Measurements from ENCODE around the gene CDC45. TPM values are rescaled to one million over a fixed set of nuclear protein-coding genes. Genes with fewer than 3 reads are reported as not detected.

CDC45 gene
- total and polyA plus RNA-seq, 12 donors: 0.87 to 7.7 (median 1.4) TPM; not detected in 1

DNA sequence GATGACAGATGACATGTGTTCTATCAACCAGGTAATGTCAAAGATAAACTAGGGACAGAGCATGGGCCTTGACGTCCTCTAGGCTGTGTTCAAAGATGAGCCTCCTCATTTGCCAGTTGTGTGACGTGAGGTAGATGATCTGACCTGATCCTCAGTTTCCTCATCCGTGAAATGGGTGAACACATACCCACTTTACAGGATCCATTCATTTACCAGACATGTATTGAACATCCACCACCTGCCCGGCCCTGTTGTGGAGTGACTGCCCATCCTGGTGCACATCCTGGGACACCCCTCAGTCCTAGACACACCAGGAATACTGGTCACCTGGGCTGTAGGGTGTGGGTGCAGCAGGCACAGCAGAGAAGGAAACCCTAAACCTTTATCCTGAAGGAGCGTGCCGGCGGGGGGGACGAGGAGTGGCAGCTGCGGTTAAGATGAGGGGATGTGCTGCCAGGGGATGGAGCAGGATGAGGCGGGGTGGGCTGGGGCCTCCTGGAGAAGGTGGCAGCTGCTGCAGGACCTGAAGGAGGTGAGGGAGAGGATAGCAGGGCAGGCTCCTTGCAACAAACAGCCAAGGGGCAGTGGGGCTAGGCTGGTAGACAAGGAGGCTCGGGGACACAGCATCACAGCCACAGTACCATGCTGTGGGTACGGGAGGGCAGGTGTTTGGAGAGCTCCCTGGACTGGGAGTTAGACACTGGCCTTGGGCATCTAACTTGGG, 36.1 kb downstream of the CDC45 start:
- no peak for TF ChIP-seq POLR2A (IDR thresholded peaks at IDR 0.05)
- TF ChIP-seq, protein P1, sequence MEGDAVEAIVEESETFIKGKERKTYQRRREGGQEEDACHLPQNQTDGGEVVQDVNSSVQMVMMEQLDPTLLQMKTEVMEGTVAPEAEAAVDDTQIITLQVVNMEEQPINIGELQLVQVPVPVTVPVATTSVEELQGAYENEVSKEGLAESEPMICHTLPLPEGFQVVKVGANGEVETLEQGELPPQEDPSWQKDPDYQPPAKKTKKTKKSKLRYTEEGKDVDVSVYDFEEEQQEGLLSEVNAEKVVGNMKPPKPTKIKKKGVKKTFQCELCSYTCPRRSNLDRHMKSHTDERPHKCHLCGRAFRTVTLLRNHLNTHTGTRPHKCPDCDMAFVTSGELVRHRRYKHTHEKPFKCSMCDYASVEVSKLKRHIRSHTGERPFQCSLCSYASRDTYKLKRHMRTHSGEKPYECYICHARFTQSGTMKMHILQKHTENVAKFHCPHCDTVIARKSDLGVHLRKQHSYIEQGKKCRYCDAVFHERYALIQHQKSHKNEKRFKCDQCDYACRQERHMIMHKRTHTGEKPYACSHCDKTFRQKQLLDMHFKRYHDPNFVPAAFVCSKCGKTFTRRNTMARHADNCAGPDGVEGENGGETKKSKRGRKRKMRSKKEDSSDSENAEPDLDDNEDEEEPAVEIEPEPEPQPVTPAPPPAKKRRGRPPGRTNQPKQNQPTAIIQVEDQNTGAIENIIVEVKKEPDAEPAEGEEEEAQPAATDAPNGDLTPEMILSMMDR (IDR thresholded peaks at IDR 0.05): no peak
- intact Hi-C loops (cut with DNase I): no loop called here
- no peak for DNase-seq
- H3K36me3 ChIP-seq (replicated peaks in 1 of 2): no peaks in the 10 kb centered on the region
- 95 to 96% (median 96%) methylated on average over 12 of the region's 12 CpGs for WGBS, 4 donors
- no peaks in the 10 kb centered on the region for H3K9me3 ChIP-seq (replicated peaks in 1 of 3)
- H3K27ac ChIP-seq: no peak overlapping the region
- H3K4me1 ChIP-seq (replicated peaks in 1 of 2): no peaks in the 10 kb centered on the region
- no peak overlapping the region for H3K4me3 ChIP-seq
- H3K27me3 ChIP-seq: no peaks in the 10 kb centered on the region

DNA sequence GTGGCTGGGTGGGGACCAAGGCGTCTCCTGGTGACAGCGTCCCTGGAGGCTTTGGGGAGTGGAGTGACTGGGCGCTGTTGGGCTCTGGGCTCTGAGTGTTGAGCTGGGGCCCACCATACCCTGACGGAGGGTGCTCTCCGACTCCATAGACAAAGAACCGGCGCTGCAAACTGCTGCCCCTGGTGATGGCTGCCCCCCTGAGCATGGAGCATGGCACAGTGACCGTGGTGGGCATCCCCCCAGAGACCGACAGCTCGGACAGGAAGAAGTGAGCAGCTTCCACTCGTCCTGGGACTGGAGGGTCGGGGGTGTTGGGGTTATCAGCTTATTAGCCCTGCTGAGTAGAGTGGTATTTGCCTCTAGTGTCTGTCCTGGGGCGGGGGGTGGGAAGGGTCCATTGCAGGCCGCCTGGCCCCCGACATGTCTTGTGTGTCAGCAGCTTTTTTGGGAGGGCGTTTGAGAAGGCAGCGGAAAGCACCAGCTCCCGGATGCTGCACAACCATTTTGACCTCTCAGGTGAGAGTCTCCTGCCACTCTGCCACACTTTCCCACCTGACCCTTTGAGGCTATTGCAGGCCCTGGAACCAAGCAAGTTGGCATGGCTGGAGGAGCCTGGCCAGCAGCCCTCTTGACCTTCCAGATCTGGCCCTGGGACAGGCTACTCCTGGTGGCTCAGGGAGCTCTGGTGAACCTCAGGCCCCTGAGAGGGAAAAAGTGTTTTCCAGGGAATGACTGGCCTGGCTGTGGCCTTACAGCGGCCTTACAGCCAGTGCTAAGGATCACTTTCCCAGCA, 36.9 kb downstream of the CDC45 start:
- intact Hi-C loops (cut with DNase I): no loop called here
- Histone ChIP-seq H3K27ac (no peak overlapping the region), H3K27me3 (no peaks in the 10 kb centered on the region), H3K4me1 (replicated peaks in 1 of 2) (no peaks in the 10 kb centered on the region), H3K4me3 (no peak overlapping the region), H3K36me3 (replicated peaks in 1 of 2) (no peaks in the 10 kb centered on the region), H3K9me3 (replicated peaks in 1 of 3) (no peaks in the 10 kb centered on the region)
- WGBS, 4 donors: 93 to 97% (median 96%) methylated on average over 8 to 19 of the region's 19 CpGs
- no peak for DNase-seq
- TF ChIP-seq POLR2A (IDR thresholded peaks at IDR 0.05): no peak
- TF ChIP-seq, protein P1 (IDR thresholded peaks at IDR 0.05): no peak

DNA sequence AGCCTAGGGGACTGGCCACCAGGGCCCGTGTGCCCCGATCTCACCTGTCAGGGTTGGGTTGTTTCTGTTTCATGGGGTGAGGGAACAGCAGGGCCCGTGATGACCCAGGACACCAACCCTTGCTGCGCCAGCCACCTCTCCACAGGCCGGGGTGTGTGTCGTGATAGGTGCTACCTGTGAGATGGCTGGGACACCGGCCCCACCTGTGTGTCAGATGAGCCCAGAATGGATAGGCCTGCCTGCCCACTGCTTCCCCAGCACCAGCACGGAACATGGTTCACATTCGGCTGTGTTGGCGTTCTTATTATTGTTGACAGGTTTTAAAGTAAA, 37.4 kb downstream of the CDC45 start:
- no peak for TF ChIP-seq POLR2A (IDR thresholded peaks at IDR 0.05)
- TF ChIP-seq, protein P1 (IDR thresholded peaks at IDR 0.05): no peak
- Histone ChIP-seq H3K4me3 (no peak overlapping the region), H3K9me3 (replicated peaks in 1 of 3) (no peaks in the 10 kb centered on the region), H3K27me3 (peaks cover 1% of the 10 kb centered on the region), H3K27ac (no peak overlapping the region), H3K36me3 (replicated peaks in 1 of 2) (no peaks in the 10 kb centered on the region), H3K4me1 (replicated peaks in 1 of 2) (no peaks in the 10 kb centered on the region)
- WGBS, 4 donors: 97 to 100% (median 97%) methylated on average over 3 to 10 of the region's 10 CpGs
- DNase-seq: no peak
- intact Hi-C loops (cut with DNase I): no loop called here

DNA sequence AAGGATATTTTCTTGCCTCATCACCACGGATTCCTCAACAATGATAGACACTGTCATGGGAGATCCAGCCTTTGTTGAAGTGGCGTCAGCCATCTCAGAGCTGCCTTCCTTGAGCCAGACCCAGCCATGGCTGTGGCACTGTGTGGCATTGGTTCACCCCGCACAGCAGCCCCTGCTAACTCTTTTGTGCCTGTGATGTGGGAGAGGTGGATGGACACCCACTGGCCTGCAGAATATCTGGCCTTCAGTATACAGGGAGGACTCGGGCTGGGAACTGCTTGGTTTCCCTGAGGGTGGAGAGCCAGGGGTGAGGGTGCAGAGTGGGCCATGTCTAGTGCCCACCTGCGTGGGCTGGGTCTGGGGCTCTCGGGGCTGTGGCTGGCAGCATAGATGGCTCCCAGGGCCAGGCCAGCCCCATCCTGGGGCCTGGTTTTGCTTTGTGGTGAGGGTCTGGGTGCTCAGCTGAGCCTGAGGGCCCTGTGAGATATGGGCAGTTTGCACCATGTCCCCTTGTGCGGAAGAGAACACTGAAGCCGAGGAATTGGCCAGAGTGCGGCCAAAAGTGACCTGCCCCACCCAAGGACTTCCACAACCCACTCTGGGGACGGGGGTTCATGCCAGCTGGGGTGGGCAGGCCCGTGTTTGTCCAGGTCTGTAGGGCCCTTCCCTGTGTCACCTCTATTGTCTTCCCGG, 38.3 kb downstream of the CDC45 start:
- Histone ChIP-seq H3K4me3 (no peak overlapping the region), H3K9me3 (replicated peaks in 1 of 3) (no peaks in the 10 kb centered on the region), H3K36me3 (replicated peaks in 1 of 2) (no peaks in the 10 kb centered on the region), H3K27me3 (peaks cover 11% of the 10 kb centered on the region), H3K27ac (no peak overlapping the region), H3K4me1 (replicated peaks in 1 of 2) (no peaks in the 10 kb centered on the region)
- TF ChIP-seq, protein P1 (IDR thresholded peaks at IDR 0.05): no peak
- 84 to 91% (median 88%) methylated on average over 10 to 12 of the region's 12 CpGs for WGBS, 4 donors
- intact Hi-C loops (cut with DNase I): no loop called here
- DNase-seq: no peak

Data from adrenal gland (tissue), 12 donors.